Ascending aorta (tissue), 2 donors: Measurements from ENCODE around the gene TMPRSS6. TPM values are rescaled to one million over a fixed set of nuclear protein-coding genes. Genes with fewer than 3 reads are reported as not detected.
A peak's percentile ranks its signal among the peaks of the same experiment; 100 is the strongest.

Experiments
- DNase-seq, 2 donors: peaks; one replicate each; pipeline ENCODE4 v3.0.0-alpha.2; 2019; ENCODE audit warnings: low spot score in 2 of 2
- H3K27ac ChIP-seq, 2 donors: fragments of 200-600 bp; sonication (generic); one replicate each; pipeline ENCODE4 v1.5.1; 2016 to 2017; ENCODE audit warnings: mild to moderate bottlenecking in 1 of 2
- H3K27me3 ChIP-seq: fragments of 200-600 bp; sonication (generic); one replicate; pipeline ENCODE4 v1.5.1; 2017
- H3K36me3 ChIP-seq, 2 donors: fragments of 200-600 bp; sonication (generic); one replicate each; pipeline ENCODE4 v1.5.1; 2016
- H3K4me1 ChIP-seq, 2 donors: fragments of 200-600 bp; sonication (generic); one replicate each; pipeline ENCODE4 v1.5.1; 2016 to 2017; ENCODE audit warnings: mild to moderate bottlenecking in 1 of 2
- H3K4me3 ChIP-seq, 2 donors: fragments of 200-600 bp; sonication (generic); one replicate each; pipeline ENCODE4 v1.5.1; 2016 to 2017; ENCODE audit warnings: mild to moderate bottlenecking in 1 of 2
- H3K9me3 ChIP-seq, 2 donors: fragments of 200-600 bp; sonication (generic); one replicate each; pipeline ENCODE4 v1.5.1; 2016
- intact Hi-C: fragments of 100-400 bp; cut with DNase I; formaldehyde crosslinking; loops from one replicate; pipeline ENCODE4 v1.15.1; 2023
- total RNA-seq: library from RNA; depleted of rRNA; stranded (reverse); fragments of >200 nt; gene quantifications from one replicate; pipeline ENCODE4 v1.1.0, GENCODE V29; 2016
- TF ChIP-seq, protein P1 (sequence below), 3 experiments: fragments of 200-600 bp in 2 of 3; fragments of 450-650 bp in 1 of 3; sonication (generic) in 2 of 3; IDR thresholded peaks; one replicate each; pipeline ENCODE4 v1.5.1; 2016 to 2019; ENCODE audit warnings: antibody characterized with exemption in 3 of 3, mild to moderate bottlenecking in 1 of 3, moderate library complexity in 1 of 3

Gene TMPRSS6
- total RNA-seq, 1 donor from 2014 or later = not detected

DNA sequence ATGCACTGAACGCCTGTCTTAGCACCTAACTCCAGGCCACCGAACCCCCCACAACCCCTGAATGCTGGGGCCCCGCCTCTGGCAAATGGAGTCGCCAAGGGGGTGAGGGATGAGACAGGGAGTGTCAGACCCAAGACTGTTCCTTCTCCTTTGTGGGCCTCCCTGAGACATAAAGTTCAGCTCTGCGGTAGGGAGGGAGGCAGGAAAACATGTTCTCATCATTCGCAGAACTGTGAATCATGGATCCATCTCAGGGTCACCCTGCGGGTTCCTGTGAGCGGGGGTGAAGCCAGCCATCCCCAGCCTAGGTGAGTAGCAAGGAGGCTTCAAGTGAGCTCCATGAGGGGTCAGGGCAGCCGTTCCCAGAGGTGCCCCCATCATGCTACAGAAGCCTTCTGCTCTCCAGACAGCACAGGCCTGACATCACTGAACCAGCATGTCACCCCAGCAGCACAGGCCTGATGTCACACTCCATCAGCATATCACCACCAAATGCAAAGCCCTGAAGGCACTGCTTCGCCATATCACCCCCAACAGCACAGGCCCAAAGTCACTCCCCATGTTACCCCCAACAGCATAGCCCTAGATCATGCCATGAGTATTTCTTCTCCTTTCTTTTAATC lies 27.2 kb downstream of the TMPRSS6 start:
- intact Hi-C loops = no loop called here
- Histone ChIP-seq H3K27me3 (no peaks in the 10 kb centered on the region), H3K27ac (no peak overlapping the region)

DNA sequence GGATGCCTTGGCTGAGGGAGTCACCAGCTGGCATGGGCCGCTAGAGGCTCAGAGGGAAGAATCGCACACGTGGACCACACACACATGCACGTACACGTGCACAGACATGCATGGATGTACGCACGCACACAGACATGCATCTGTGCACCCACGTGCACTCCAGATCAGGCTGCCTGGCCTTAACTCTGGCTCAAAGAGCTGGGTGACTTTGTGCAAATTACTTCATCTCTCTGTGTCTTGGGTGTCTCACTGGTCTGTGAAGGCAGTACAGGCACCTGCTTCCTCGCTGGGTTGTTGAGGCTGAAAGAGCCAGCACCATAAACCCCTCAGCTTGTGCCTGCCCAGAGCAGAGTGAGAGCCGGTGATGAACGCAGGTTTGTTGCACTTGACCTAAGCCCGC lies 28.7 kb downstream of the TMPRSS6 start:
- Histone ChIP-seq H3K36me3 (no peaks in the 10 kb centered on the region), H3K4me1 (no peaks in the 10 kb centered on the region), H3K9me3 (no peaks in the 10 kb centered on the region), H3K27me3 (no peaks in the 10 kb centered on the region), H3K4me3 (no peak overlapping the region), H3K27ac (no peak overlapping the region)
- no peak for DNase-seq
- intact Hi-C loops = no loop called here
- TF ChIP-seq, protein P1, sequence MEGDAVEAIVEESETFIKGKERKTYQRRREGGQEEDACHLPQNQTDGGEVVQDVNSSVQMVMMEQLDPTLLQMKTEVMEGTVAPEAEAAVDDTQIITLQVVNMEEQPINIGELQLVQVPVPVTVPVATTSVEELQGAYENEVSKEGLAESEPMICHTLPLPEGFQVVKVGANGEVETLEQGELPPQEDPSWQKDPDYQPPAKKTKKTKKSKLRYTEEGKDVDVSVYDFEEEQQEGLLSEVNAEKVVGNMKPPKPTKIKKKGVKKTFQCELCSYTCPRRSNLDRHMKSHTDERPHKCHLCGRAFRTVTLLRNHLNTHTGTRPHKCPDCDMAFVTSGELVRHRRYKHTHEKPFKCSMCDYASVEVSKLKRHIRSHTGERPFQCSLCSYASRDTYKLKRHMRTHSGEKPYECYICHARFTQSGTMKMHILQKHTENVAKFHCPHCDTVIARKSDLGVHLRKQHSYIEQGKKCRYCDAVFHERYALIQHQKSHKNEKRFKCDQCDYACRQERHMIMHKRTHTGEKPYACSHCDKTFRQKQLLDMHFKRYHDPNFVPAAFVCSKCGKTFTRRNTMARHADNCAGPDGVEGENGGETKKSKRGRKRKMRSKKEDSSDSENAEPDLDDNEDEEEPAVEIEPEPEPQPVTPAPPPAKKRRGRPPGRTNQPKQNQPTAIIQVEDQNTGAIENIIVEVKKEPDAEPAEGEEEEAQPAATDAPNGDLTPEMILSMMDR (IDR thresholded peaks at IDR 0.05) = no peak

More for the DNA sequence above, 27.2 kb downstream of the TMPRSS6 start:
- TF ChIP-seq, protein P1 (IDR thresholded peaks at IDR 0.05) = no peak
- Histone ChIP-seq H3K9me3 (no peaks in the 10 kb centered on the region), H3K36me3 (no peaks in the 10 kb centered on the region), H3K4me3 (no peak overlapping the region), H3K4me1 (no peaks in the 10 kb centered on the region)
- no peak for DNase-seq

DNA sequence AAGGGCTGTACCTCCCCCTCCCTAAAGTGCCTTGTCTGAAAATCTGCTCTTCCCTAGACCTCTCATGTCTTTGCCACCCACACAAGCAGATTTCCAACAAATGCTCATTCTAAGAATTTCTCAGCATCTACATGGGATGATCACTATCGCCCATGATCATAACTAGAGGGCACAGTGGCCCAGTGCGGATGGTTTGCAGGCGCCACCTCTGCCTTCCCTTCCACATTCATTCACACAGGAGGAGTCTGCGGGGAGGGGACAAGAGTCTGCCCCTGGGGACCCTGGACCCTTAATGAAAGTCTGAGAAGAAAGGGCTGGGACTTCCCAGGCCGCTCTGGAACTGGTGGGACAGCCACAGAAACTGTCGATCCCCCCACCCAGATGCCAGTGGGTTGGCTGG lies 29.1 kb downstream of the TMPRSS6 start:
- intact Hi-C loops = no loop called here
- H3K27ac ChIP-seq = no peak overlapping the region
- no peak overlapping the region for H3K4me3 ChIP-seq
- DNase-seq = no peak
- H3K9me3 ChIP-seq = no peaks in the 10 kb centered on the region
- TF ChIP-seq, protein P1 (IDR thresholded peaks at IDR 0.05) = no peak
- no peaks in the 10 kb centered on the region for H3K36me3 ChIP-seq
- no peaks in the 10 kb centered on the region for H3K4me1 ChIP-seq
- no peaks in the 10 kb centered on the region for H3K27me3 ChIP-seq

DNA sequence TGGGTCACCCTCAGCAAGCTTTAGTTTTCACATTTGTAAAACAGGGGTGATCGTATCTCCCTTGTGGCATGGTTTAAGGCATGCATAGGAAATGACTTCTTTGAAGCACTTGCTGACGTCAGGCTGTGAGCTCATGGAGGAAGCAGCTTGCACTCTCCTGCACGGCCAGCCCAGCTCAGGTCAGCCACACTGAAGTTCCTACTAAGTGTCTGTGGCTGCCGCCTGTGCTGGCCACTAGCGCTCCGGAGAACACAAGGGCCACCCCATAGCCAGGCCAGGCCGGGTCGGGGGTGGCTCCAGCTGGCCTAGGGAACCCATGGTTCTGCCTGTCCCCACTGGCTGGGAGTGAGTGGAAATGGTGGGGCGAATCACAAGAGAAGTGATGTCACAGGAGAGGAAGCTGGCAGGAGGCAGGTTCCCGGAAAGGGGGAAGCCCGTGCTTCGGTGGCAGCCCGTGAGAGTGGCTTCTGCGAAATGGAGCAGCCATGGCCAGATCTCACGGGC lies 29.8 kb downstream of the TMPRSS6 start:
- Histone ChIP-seq H3K27ac (no peak overlapping the region), H3K36me3 (no peaks in the 10 kb centered on the region), H3K9me3 (no peaks in the 10 kb centered on the region), H3K27me3 (no peaks in the 10 kb centered on the region), H3K4me1 (no peaks in the 10 kb centered on the region), H3K4me3 (no peak overlapping the region)
- DNase-seq = peak in 1 of 2 donors; percentile 40
- intact Hi-C loops = no loop called here
- TF ChIP-seq, protein P1 (IDR thresholded peaks at IDR 0.05) = no peak

DNA sequence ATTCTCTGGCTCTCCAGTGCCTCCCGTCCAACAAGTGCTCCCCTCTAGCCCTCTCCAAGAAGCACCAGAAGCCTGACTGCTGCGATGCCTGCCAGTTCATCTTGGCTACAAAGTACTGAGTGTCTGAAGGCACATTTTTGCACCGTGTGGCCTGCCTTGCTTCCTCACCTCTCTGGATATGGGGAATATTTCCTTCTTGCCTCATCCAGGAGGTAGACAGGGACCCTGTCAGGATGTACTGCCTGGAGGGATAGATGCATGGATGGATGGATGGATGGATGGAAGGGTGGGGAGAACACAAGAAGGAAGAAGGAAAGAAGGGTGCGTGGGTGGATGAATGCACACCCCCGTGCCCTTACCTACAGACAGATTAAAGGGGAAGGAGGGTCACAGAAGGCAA lies 30.4 kb downstream of the TMPRSS6 start:
- Histone ChIP-seq H3K27ac (no peak overlapping the region), H3K27me3 (no peaks in the 10 kb centered on the region), H3K4me3 (no peak overlapping the region), H3K36me3 (no peaks in the 10 kb centered on the region), H3K9me3 (no peaks in the 10 kb centered on the region), H3K4me1 (no peaks in the 10 kb centered on the region)
- DNase-seq = no peak
- TF ChIP-seq, protein P1 (IDR thresholded peaks at IDR 0.05) = no peak
- intact Hi-C loops = no loop called here
